B cell (primary cell): ENCODE measurements around the gene TMC5.

Experiments used
- EZH2 ChIP-seq: IDR thresholded peaks from 2 replicates; pipeline ENCODE4 v1.6.1; 2012; ENCODE audit warnings: borderline replicate concordance, low read depth, mild to moderate bottlenecking, moderate library complexity, low read length; ENCODE audit not compliant: insufficient read depth, poor library complexity, severe bottlenecking
- TF ChIP-seq, protein P1 (sequence below): fragments of 200-600 bp; IDR thresholded peaks from one replicate; pipeline ENCODE4 v1.8.0; 2022; ENCODE audit warnings: antibody characterized with exemption, mild to moderate bottlenecking

DNA sequence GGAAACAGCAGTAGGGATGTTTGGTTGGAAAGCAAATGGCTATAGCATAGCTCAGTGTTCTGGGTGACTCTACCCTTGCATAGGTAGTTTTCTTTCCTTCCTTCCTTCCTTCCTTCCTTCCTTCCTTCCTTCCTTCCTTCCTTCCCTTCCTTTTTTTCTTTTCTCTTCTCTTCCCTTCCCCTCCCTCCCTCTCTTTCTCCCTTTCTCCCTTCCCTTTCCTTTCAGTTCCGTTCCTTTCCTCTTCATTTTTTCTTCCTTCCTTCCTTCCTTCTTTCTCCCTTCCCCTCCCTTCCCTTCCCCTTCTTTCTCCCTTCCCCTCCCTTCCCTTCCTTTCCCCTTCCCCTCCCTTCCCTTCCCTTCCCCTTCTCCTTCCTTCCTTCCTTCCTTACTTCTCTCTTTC lies 72.9 kb downstream of the TMC5 start:
- TF ChIP-seq, protein P1, sequence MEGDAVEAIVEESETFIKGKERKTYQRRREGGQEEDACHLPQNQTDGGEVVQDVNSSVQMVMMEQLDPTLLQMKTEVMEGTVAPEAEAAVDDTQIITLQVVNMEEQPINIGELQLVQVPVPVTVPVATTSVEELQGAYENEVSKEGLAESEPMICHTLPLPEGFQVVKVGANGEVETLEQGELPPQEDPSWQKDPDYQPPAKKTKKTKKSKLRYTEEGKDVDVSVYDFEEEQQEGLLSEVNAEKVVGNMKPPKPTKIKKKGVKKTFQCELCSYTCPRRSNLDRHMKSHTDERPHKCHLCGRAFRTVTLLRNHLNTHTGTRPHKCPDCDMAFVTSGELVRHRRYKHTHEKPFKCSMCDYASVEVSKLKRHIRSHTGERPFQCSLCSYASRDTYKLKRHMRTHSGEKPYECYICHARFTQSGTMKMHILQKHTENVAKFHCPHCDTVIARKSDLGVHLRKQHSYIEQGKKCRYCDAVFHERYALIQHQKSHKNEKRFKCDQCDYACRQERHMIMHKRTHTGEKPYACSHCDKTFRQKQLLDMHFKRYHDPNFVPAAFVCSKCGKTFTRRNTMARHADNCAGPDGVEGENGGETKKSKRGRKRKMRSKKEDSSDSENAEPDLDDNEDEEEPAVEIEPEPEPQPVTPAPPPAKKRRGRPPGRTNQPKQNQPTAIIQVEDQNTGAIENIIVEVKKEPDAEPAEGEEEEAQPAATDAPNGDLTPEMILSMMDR = no peak
- no peak for TF ChIP-seq EZH2
